Measurements from ENCODE around the gene RALGPS1.

- TF ChIP-seq CTCF (IDR thresholded peaks at IDR 0.05; ENCODE audit: low read depth, low read length) = no peak
- no peak for TF ChIP-seq MYC (IDR thresholded peaks at IDR 0.05; ENCODE audit: low read depth, low read length)
- no peak for TF ChIP-seq MAX (IDR thresholded peaks at IDR 0.05; ENCODE audit: low read depth, low read length)
- TF ChIP-seq POLR2A (IDR thresholded peaks at IDR 0.05; ENCODE audit: extremely low read depth, insufficient read length) = no peak
These were observed 281.6 kb downstream of the RALGPS1 start for GRCh38 chr9:127195976-127196825.
